HEK293T (cell line): ENCODE measurements around the gene LIFR.

Source experiments
- FOXK2 ChIP-seq: fragments of 450-650 bp; IDR thresholded peaks from 2 replicates; pipeline ENCODE4 v1.6.1; 2016; ENCODE audit warnings: mild to moderate bottlenecking
- FOXM1 ChIP-seq: fragments of 450-650 bp; IDR thresholded peaks from 2 replicates; pipeline ENCODE4 v1.6.1; 2017; ENCODE audit warnings: mild to moderate bottlenecking, borderline replicate concordance
- SP1 ChIP-seq: fragments of 450-650 bp; IDR thresholded peaks from 2 replicates; pipeline ENCODE4 v1.6.1; 2017

GRCh38 chr5:38433160-38433861 lies 123.1 kb downstream of the LIFR start:
- TF ChIP-seq FOXK2 (no peak), SP1 (no peak), FOXM1 (no peak)
